Osteocyte (in vitro differentiated cells): ENCODE data around the gene BICDL2. TPM values are rescaled to one million over a fixed set of nuclear protein-coding genes. Genes with fewer than 3 reads are reported as not detected.
A peak's percentile ranks its signal among the peaks of the same experiment; 100 is the strongest.

ENCODE experiments used
- DNase-seq: peaks from one replicate; pipeline ENCODE4 v3.0.0; 2021; ENCODE audit warnings: mixed read lengths; ENCODE audit not compliant: unreplicated experiment; ENCODE audit errors: extremely low spot score
- H3K27ac Mint-ChIP-seq: one replicate; pipeline ENCODE4 v1.8.0; 2021; ENCODE audit warnings: mild to moderate bottlenecking, mixed read lengths; ENCODE audit not compliant: unreplicated experiment
- H3K27me3 Mint-ChIP-seq: one replicate; pipeline ENCODE4 v1.8.0; 2021; ENCODE audit warnings: mixed read lengths; ENCODE audit not compliant: unreplicated experiment
- H3K36me3 Mint-ChIP-seq: one replicate; pipeline ENCODE4 v1.8.0; 2021; ENCODE audit warnings: mixed read lengths; ENCODE audit not compliant: unreplicated experiment
- H3K4me1 Mint-ChIP-seq: one replicate; pipeline ENCODE4 v1.8.0; 2021; ENCODE audit warnings: mixed read lengths; ENCODE audit not compliant: unreplicated experiment
- H3K4me3 Mint-ChIP-seq: one replicate; pipeline ENCODE4 v1.8.0; 2021; ENCODE audit warnings: mild to moderate bottlenecking, moderate library complexity, mixed read lengths; ENCODE audit not compliant: unreplicated experiment
- H3K9me3 Mint-ChIP-seq: one replicate; pipeline ENCODE4 v1.8.0; 2021; ENCODE audit warnings: mixed read lengths; ENCODE audit not compliant: unreplicated experiment
- total RNA-seq: library from RNA; stranded (reverse); gene quantifications from 2 replicates; pipeline ENCODE4 v1.2.1, GENCODE V29; 2021
- TF ChIP-seq, protein P1 (sequence below): fragments of 200-600 bp; sonication (generic); IDR thresholded peaks from 2 replicates; pipeline ENCODE4 v1.5.0; 2021; ENCODE audit warnings: antibody characterized with exemption, mild to moderate bottlenecking, moderate library complexity

Gene BICDL2
- total RNA-seq, 1 donor from 2014 or later: not detected

- H3K4me3 Mint-ChIP-seq: no peak overlapping the region
- H3K36me3 Mint-ChIP-seq: peaks cover 2% of the 10 kb centered on the region
- H3K9me3 Mint-ChIP-seq: no peaks in the 10 kb centered on the region
- DNase-seq: no peak
- TF ChIP-seq, protein P1, sequence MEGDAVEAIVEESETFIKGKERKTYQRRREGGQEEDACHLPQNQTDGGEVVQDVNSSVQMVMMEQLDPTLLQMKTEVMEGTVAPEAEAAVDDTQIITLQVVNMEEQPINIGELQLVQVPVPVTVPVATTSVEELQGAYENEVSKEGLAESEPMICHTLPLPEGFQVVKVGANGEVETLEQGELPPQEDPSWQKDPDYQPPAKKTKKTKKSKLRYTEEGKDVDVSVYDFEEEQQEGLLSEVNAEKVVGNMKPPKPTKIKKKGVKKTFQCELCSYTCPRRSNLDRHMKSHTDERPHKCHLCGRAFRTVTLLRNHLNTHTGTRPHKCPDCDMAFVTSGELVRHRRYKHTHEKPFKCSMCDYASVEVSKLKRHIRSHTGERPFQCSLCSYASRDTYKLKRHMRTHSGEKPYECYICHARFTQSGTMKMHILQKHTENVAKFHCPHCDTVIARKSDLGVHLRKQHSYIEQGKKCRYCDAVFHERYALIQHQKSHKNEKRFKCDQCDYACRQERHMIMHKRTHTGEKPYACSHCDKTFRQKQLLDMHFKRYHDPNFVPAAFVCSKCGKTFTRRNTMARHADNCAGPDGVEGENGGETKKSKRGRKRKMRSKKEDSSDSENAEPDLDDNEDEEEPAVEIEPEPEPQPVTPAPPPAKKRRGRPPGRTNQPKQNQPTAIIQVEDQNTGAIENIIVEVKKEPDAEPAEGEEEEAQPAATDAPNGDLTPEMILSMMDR: no peak
- no peak overlapping the region for H3K27ac Mint-ChIP-seq
- peaks cover 7% of the 10 kb centered on the region for H3K4me1 Mint-ChIP-seq
- peaks cover 8% of the 10 kb centered on the region for H3K27me3 Mint-ChIP-seq
These were observed 31.7 kb upstream of the BICDL2 start for GRCh38 chr16:3068487-3068886.

- no peak for DNase-seq
- Mint-ChIP-seq H3K36me3 (peaks cover 2% of the 10 kb centered on the region), H3K27me3 (no peaks in the 10 kb centered on the region), H3K27ac (peak overlapping the region; percentile 47), H3K4me1 (peaks cover 7% of the 10 kb centered on the region), H3K9me3 (no peaks in the 10 kb centered on the region), H3K4me3 (no peak overlapping the region)
- TF ChIP-seq, protein P1: no peak
These were observed 29.6 kb upstream of the BICDL2 start for GRCh38 chr16:3066440-3066748.

DNA sequence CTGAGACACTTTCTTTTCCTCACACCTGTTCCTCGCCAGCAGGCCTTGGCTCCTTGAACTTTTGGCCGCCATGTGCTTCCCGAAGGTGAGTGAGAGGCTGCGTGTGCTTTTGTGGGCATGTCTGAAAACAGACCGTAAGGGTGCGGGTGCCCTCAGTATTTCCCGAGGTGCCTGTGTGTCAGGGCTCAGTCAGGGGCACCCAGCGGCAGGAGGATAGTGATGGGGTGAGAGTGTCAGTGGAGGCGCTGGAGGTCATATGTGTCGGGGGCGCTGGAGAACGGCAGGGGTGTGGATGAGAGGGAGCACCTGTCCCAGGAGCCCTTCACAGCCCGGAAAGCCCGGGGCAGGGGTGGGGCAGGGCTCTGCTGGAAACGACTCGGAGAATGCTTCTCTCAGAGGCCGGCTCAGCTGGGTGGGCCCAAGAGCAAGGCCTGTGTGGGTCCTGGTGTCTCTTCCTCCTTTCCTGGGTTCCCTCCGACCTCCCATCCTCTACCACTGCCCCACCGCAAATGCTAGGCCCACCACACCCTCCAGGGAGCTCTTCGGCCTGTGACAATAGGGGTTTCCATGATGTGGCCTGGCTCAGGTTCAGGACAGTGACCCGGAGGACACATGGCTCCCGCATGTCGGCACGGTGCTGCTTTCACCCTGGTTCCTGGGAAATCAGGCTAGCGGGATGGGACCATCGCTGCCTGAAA, 29.1 kb upstream of the BICDL2 start:
- no peaks in the 10 kb centered on the region for H3K9me3 Mint-ChIP-seq
- no peak overlapping the region for H3K4me3 Mint-ChIP-seq
- peak overlapping the region; percentile 68 for H3K27ac Mint-ChIP-seq
- DNase-seq: no peak
- TF ChIP-seq, protein P1: no peak
- H3K4me1 Mint-ChIP-seq: peaks cover 7% of the 10 kb centered on the region
- no peaks in the 10 kb centered on the region for H3K27me3 Mint-ChIP-seq
- peaks cover 2% of the 10 kb centered on the region for H3K36me3 Mint-ChIP-seq

DNA sequence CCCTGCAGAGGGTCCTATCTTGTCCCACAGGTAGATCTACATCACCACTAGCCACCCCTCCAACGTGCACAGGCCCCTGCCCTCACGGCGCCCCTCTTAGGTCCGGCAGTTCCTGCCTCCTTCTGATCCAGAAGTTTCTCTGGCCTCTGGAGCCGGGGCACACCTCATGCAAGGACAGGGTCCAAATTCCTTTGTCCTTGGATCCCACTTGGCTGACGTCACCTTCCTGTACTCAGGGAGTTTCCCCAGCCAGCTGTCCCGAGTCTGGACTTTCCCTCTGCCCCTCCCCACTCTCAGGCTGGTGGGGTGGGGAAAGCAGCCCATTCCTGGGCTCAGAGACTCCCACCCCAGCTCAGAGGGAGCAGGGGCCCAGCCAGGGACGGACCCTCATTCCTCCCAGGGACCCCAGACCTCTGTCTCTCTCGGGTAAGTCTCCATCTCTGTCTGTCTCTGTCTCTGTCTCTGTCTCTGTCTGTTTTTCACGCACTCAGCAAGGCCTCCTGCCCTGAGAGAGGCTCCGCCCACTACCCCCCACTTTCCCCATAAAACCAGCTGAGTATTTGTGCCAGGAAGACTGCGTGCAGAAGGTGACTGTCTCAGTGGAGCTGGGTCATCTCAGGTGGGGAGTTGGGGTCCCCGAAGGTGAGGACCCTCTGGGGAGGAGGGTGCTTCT, 28.5 kb upstream of the BICDL2 start, which contains the start of gene IL32:
Gene IL32 (plus strand): TSS at position 572 of the 673 bp plus-strand sequence. CDS start 172 bp downstream, outside the sequence.
- Mint-ChIP-seq H3K36me3 (peaks cover 2% of the 10 kb centered on the region), H3K4me3 (peak within 1 kb of the TSS; percentile 48), H3K27me3 (no peaks in the 10 kb centered on the region), H3K27ac (peak within 1 kb of the TSS; percentile 68), H3K9me3 (no peaks in the 10 kb centered on the region), H3K4me1 (peaks cover 10% of the 10 kb centered on the region)
- DNase-seq: no peak
- TF ChIP-seq, protein P1: no peak

DNA sequence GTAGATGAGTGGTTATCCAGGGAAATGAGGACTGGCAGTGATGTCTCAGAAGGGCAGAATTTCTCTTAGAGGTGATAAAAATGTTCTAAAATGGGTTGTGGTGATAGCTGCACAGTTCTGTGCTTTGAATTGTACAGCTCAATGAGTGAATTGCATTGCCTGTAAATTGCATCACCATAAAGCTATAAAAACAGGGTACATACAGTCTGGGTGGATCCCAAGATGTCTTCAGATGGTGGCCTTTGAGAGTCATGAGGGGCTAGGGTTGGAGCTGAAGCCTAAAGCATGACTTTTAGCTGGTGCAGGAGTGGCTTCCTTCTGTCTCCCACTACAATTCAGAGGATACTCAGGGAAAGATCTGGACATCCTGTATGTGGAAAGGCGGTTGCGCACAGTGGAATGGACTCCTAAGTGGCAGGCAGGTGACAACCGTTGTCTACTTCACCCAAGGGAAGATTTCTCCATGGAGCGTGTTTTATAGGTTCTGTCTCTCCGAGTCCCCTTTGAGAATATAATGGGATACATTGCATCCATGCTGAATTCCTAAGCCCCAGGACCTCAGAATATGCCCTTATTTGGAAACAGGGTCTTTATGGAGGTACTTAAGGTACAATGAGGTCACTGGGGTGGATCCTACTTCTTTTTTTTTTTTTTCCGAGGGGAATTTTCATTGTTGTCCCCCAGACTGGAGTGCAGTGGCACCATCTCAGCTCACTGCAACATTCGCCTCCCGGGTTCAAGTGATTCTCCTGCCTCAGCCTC, 27.1 kb upstream of the BICDL2 start:
- no peaks in the 10 kb centered on the region for H3K36me3 Mint-ChIP-seq
- no peak overlapping the region for H3K27ac Mint-ChIP-seq
- peaks cover 20% of the 10 kb centered on the region for H3K4me1 Mint-ChIP-seq
- no peak overlapping the region for H3K4me3 Mint-ChIP-seq
- no peaks in the 10 kb centered on the region for H3K9me3 Mint-ChIP-seq
- TF ChIP-seq, protein P1: no peak
- H3K27me3 Mint-ChIP-seq: no peaks in the 10 kb centered on the region
- DNase-seq: no peak
